Measurements from ENCODE around the gene KCNIP2. TPM values are rescaled to one million over a fixed set of nuclear protein-coding genes. Genes with fewer than 3 reads are reported as not detected.
A peak's percentile ranks its signal among the peaks of the same experiment; 100 is the strongest.

KCNIP2 gene
- total and polyA plus RNA-seq, 2 of the 13 experiments (the other 11 are each of a cell fraction or from before 2014, with no cell fraction given): 0.42 to 0.70 TPM

DNA sequence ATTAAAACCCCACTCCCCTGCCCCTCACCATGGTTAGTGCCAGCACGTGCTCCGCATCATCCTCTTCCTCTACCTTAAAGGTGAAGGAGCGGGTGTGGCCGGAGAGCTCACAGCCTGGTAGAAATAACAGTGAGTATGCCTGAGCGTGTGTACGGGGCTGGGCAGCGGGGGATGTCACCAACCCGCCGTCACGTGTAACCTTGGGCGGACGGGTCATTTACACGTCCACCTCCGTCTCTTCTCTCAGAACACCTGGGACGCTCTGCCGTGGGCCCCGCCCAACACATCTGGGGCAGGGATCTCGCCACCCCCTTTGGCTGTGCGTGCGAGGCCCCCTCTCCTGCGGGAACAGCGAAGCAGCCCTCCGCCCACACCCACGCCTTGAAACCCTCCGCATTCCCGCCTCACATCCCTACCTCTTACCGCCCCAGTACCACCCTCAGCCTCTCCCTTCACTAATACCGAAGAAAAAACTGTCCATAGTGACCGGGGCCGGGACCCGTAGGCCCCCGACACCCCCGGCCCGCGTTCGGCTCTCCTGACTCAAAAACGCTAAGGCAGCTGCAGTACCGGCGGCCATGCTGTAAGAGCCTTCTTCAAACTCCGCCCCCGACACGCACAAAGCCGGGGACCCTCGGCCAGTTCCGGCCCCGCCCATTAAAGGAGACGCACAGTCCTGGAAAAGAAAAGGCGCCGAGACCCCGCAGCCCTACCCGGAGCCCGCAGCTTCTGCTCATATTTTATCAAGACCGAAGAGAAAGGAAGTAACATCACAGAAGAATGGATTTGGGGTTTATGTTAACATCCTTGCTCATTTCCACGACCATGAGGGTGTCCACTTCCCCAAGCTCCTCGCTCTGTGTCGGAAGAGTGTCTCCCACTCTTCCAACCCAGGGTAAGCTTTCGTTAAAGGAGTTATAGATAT, 60.5 kb downstream of the KCNIP2 start, which contains the start of gene NPM3 (continued):
- TF ChIP-seq, protein P1, sequence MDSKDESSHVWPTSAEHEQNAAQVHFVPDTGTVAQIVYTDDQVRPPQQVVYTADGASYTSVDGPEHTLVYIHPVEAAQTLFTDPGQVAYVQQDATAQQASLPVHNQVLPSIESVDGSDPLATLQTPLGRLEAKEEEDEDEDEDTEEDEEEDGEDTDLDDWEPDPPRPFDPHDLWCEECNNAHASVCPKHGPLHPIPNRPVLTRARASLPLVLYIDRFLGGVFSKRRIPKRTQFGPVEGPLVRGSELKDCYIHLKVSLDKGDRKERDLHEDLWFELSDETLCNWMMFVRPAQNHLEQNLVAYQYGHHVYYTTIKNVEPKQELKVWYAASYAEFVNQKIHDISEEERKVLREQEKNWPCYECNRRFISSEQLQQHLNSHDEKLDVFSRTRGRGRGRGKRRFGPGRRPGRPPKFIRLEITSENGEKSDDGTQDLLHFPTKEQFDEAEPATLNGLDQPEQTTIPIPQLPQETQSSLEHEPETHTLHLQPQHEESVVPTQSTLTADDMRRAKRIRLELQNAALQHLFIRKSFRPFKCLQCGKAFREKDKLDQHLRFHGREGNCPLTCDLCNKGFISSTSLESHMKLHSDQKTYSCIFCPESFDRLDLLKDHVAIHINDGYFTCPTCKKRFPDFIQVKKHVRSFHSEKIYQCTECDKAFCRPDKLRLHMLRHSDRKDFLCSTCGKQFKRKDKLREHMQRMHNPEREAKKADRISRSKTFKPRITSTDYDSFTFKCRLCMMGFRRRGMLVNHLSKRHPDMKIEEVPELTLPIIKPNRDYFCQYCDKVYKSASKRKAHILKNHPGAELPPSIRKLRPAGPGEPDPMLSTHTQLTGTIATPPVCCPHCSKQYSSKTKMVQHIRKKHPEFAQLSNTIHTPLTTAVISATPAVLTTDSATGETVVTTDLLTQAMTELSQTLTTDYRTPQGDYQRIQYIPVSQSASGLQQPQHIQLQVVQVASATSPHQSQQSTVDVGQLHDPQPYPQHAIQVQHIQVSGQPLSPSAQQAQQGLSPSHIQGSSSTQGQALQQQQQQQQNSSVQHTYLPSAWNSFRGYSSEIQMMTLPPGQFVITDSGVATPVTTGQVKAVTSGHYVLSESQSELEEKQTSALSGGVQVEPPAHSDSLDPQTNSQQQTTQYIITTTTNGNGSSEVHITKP (CRISPR knock-in tag; IDR thresholded peaks at IDR 0.05; ENCODE audit: low read depth): peak; percentile 46; the same call in 1 of the 2 replicates
- peak; percentile 43; the same call in 1 of the 2 replicates for TF ChIP-seq THAP9 (CRISPR knock-in tag; IDR thresholded peaks at IDR 0.05; ENCODE audit: borderline replicate concordance)
- peak; percentile 69 for TF ChIP-seq KMT2B (CRISPR knock-in tag; IDR thresholded peaks at IDR 0.05)
- peak; percentile 39 for TF ChIP-seq MXD4 (CRISPR knock-in tag; IDR thresholded peaks at IDR 0.05)
- TF ChIP-seq ZNF430 (CRISPR knock-in tag; IDR thresholded peaks at IDR 0.05): 0 out of 2 replicates have a peak, but pooled peaks have one; percentile 51
- TF ChIP-seq EZH2 (conservative IDR thresholded peaks at IDR 0.05; ENCODE audit: low read depth, low read length): no peak
- TF ChIP-seq, protein P2, sequence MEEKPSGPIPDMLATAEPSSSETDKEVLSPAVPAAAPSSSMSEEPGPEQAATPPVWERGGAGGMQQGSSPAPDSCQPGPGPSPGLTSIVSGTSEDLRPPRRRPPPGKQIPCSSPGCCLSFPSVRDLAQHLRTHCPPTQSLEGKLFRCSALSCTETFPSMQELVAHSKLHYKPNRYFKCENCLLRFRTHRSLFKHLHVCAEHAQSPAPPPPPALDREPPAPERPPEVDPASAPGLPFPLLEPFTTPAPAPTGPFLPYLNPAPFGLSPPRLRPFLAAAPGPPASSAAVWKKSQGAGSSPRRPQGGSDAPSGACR (CRISPR knock-in tag; IDR thresholded peaks at IDR 0.05): peak; percentile 61; the same call in 1 of the 2 replicates
- TF ChIP-seq PAX8 (CRISPR knock-in tag; IDR thresholded peaks at IDR 0.05; ENCODE audit: borderline replicate concordance): 0 out of 2 replicates have a peak, but pooled peaks have one; percentile 71
- TF ChIP-seq LCORL (IDR thresholded peaks at IDR 0.05): no peak
- TF ChIP-seq LCORL (CRISPR knock-in tag; IDR thresholded peaks at IDR 0.05): 0 out of 2 replicates have a peak, but pooled peaks have one; percentile 46
- TF ChIP-seq PITX1 (CRISPR knock-in tag; IDR thresholded peaks at IDR 0.05): peak; percentile 49; the same call in 1 of the 2 replicates
- TF ChIP-seq PHF20 (CRISPR knock-in tag; IDR thresholded peaks at IDR 0.05): peak; percentile 86
- TF ChIP-seq ZNF543 (CRISPR knock-in tag; IDR thresholded peaks at IDR 0.05): 0 out of 2 replicates have a peak, but pooled peaks have one; percentile 33
- no peak for TF ChIP-seq ATAD3A (CRISPR knock-in tag; IDR thresholded peaks at IDR 0.05)
- TF ChIP-seq ZNF850 (CRISPR knock-in tag; conservative IDR thresholded peaks at IDR 0.05): no peak
- no peak for TF ChIP-seq ZNF780A (CRISPR knock-in tag; IDR thresholded peaks at IDR 0.05)
- no peak for TF ChIP-seq ZNF383 (CRISPR knock-in tag; IDR thresholded peaks at IDR 0.05; ENCODE audit: borderline replicate concordance)
- TF ChIP-seq MTF1 (CRISPR knock-in tag; IDR thresholded peaks at IDR 0.05): no peak
- peak; percentile 55; the same call in 1 of the 2 replicates for TF ChIP-seq ZNF558 (CRISPR knock-in tag; IDR thresholded peaks at IDR 0.05; ENCODE audit: borderline replicate concordance)
- 0 out of 2 replicates have a peak, but pooled peaks have one; percentile 8 for TF ChIP-seq SOX5 (CRISPR knock-in tag; IDR thresholded peaks at IDR 0.05; ENCODE audit: borderline replicate concordance)
- TF ChIP-seq NONO (IDR thresholded peaks at IDR 0.05): no peak
- 0 out of 2 replicates have a peak, but pooled peaks have one; percentile 53 for TF ChIP-seq NONO (CRISPR knock-in tag; conservative IDR thresholded peaks at IDR 0.05)
- peak; percentile 22; the same call in 1 of the 2 replicates for TF ChIP-seq HOXA5 (CRISPR knock-in tag; IDR thresholded peaks at IDR 0.05)
